BJ (cell line): ENCODE data around the gene NRROS. TPM values are rescaled to one million over a fixed set of nuclear protein-coding genes. Genes with fewer than 3 reads are reported as not detected.
A peak's percentile ranks its signal among the peaks of the same experiment; 100 is the strongest.

Experiments used
- CTCF ChIA-PET: fragments of 350-600 bp; formaldehyde crosslinking; extraction: SDS; loops from one replicate; lab custom pipeline; 2021; ENCODE audit warnings: antibody characterized with exemption, inconsistent platforms; lab: Yijun Ruan, JAX
- POLR2A ChIA-PET: fragments of 300-600 bp; sonication (Branson Sonifier 250); formaldehyde crosslinking; extraction: SDS; loops from one replicate; lab custom pipeline; 2021; ENCODE audit warnings: antibody characterized with exemption; lab: Charles Lee
- DNase-seq: peaks from one replicate; pipeline ENCODE4 v3.0.0-alpha.2; 2011; ENCODE audit warnings: low read depth
- H3K27me3 ChIP-seq: 2 replicates; pipeline ENCODE4 v1.6.0; 2011; ENCODE audit warnings: low read length; ENCODE audit not compliant: control insufficient read depth, insufficient read depth
- H3K36me3 ChIP-seq: 2 replicates; pipeline ENCODE4 v1.5.1; 2011; ENCODE audit warnings: low read length; ENCODE audit not compliant: control insufficient read depth, insufficient read depth
- H3K4me3 ChIP-seq: 2 replicates; pipeline ENCODE4 v1.5.1; 2011; ENCODE audit warnings: low read depth, mild to moderate bottlenecking, control low read depth, low read length
- polyA plus RNA-seq: library from polyadenylated mRNA; depleted of rRNA; stranded (reverse); fragments of >200 nt; gene quantifications from 2 replicates; pipeline ENCODE4 v1.2.3, GENCODE V29; 2011
- TF ChIP-seq, protein P1 (sequence below): IDR thresholded peaks from 2 replicates; pipeline ENCODE4 v1.5.1; 2011; ENCODE audit warnings: low read depth, mild to moderate bottlenecking, control low read depth, inconsistent platforms, low read length, moderate library complexity; ENCODE audit not compliant: insufficient read depth

NRROS gene
- polyA plus RNA-seq, 1 experiment = 0.07 TPM

DNA sequence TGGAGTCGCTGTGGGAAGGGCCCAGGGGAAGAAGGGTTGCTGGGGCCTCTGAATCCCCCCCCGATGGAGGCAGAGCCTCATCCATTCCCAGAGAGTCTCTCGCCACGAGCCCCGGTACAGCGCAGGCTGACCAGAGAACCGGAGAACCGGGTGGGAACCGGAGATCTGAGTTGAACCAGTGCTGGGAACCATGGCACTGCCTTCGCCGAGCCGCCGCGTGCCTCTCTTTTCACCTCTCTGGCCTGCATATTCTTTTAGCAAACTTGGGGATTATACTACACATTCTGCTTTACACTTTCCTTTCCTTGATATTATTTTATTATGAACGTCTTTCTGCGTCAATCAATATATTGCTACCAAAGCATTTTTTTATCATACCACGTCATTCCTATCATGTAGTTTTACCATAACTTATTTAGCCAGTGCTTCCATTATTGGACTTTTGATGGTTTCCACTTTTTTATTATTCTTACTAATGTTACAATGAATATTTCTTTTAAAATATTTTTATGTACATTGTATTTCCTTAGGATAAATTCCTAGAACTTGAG lies 7.2 kb downstream of the NRROS start:
- ChIA-PET POLR2A (no interaction called here), CTCF (interaction anchor here (1.0 kb wide), 1 partner anchor 37 kb away, joined by 3 read pairs; no protein-coding TSS in a partner anchor)
- Histone ChIP-seq H3K4me3 (no peak overlapping the region), H3K27me3 (peaks cover 9% of the 10 kb centered on the region; the same call in 1 of the 2 replicates), H3K36me3 (no peaks in the 10 kb centered on the region)
- no peak for DNase-seq
- TF ChIP-seq, protein P1, sequence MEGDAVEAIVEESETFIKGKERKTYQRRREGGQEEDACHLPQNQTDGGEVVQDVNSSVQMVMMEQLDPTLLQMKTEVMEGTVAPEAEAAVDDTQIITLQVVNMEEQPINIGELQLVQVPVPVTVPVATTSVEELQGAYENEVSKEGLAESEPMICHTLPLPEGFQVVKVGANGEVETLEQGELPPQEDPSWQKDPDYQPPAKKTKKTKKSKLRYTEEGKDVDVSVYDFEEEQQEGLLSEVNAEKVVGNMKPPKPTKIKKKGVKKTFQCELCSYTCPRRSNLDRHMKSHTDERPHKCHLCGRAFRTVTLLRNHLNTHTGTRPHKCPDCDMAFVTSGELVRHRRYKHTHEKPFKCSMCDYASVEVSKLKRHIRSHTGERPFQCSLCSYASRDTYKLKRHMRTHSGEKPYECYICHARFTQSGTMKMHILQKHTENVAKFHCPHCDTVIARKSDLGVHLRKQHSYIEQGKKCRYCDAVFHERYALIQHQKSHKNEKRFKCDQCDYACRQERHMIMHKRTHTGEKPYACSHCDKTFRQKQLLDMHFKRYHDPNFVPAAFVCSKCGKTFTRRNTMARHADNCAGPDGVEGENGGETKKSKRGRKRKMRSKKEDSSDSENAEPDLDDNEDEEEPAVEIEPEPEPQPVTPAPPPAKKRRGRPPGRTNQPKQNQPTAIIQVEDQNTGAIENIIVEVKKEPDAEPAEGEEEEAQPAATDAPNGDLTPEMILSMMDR = no peak

DNA sequence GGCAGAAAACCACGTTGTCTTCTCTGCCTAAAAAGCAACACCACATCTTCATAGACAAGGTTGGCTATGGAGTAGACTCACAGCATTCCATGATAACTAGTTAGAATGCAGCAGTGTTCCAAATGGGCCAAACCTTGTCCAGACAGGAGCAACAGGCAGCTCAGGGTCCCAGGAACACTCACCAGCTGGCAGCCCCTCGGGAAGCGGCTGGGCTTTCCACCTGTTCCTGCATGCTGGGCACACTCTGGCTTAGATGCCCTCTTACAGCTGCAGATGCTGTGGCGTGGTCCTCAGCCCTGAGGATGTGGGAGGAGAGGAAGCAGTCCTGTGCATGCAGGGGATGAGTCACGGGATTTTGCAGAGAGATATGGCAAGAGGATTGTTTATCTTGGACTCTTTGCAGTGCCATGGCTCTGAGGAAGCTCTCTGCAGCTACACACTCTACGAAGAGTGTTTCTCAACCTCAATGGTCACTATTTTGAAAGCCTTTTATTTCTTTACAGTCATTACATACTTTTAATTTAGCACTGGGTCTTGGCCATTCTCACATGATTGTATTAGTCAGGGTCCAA lies 11.3 kb downstream of the NRROS start:
- Histone ChIP-seq H3K36me3 (no peaks in the 10 kb centered on the region), H3K4me3 (no peak overlapping the region), H3K27me3 (peaks cover 3% of the 10 kb centered on the region; the same call in 1 of the 2 replicates)
- peak; percentile 95 for DNase-seq
- TF ChIP-seq, protein P1 = no peak
- ChIA-PET CTCF (interaction anchor here (1.0 kb wide), 2 partner anchors 12 to 42 kb away, joined by 3 read pairs; no protein-coding TSS in a partner anchor), POLR2A (interaction anchor here (0.6 kb wide), 1 partner anchor 37 kb away, joined by 3 read pairs; no protein-coding TSS in a partner anchor)

DNA sequence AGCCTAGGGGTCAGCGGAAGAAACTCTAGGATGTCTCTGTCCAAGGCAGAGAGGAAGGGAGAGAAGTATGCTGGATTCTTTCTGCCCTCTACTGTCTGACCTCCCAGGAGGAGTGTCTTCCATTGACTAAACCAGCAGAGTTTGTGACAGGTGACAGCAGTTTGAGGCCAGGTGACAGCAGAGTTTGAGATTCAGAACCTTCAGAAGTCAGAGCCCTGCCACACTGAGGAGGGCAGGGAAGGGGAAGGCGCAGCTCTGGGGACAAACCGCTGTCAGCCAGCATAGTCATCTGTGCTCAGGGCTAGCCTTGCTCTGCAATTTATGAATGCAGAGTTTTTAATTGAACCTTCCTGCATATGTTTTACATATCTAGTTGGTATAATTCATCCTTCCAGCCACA lies 12.3 kb downstream of the NRROS start:
- TF ChIP-seq, protein P1 = no peak
- no peaks in the 10 kb centered on the region for H3K36me3 ChIP-seq
- no peak overlapping the region for H3K4me3 ChIP-seq
- DNase-seq = no peak
- ChIA-PET CTCF (no interaction called here), POLR2A (no interaction called here)
- 0 out of 2 replicates have a peak, but pooled peaks cover 1% of the 10 kb centered on the region for H3K27me3 ChIP-seq

DNA sequence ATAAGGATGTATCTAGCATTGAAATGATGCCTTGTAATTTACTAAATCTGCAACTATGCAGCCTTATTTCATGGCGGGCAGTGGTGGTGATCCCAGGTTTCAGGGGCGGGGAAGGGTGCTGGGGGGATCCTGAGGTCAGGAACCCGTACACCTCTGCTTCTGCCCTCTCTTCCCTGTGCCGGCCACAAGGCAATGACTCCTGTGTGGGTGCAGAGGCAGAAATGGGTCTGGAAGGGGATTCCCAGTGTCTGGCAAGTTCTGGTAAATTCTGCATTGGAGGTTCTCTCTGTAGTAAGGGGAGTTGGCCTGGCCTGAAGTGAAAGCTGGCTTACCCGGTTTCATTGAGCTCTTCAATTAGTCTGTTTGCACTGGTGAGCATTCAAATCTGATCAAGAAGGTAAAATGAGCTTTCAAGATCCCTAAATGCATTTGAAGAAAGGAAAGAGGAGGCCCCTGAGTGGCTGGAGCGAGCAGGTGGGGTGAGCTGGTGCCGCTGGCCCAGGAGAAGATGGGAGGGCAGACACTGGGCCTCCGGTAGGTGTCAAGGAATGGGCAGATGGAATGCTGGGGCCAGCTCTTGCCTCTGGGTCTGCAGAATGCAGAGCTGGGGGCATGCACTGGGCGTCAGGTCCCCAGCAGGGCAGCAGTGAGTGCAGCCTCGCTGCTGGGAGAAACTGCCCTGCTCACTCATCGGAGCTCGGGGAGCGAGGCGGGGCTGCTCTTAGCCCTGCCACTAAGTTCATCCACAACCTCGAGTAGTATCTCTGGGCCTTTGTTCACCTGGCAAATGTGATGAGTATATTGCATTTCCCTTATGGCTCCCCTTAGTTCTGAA lies 13.7 kb downstream of the NRROS start:
- no peak for DNase-seq
- ChIA-PET POLR2A (no interaction called here), CTCF (interaction anchor here (1.0 to 1.8 kb wide), 2 partner anchors 31 to 44 kb away, joined by 3 to 6 read pairs; no protein-coding TSS in a partner anchor)
- TF ChIP-seq, protein P1 = no peak
- no peaks in the 10 kb centered on the region for H3K36me3 ChIP-seq
- no peak overlapping the region for H3K4me3 ChIP-seq
- 0 out of 2 replicates have a peak, but pooled peaks cover 1% of the 10 kb centered on the region for H3K27me3 ChIP-seq
